Activated naive CD8-positive, alpha-beta T cell treated with anti-CD3 and anti-CD28 coated beads, Interleukin-2, amount 10 ng/mL, durations not matched to agents 7 days and 5 days (primary cell): ENCODE results near the gene EDN3. TPM values are rescaled to one million over a fixed set of nuclear protein-coding genes. Genes with fewer than 3 reads are reported as not detected.

ENCODE experiments used
- total RNA-seq, 2 experiments: library from RNA; stranded (reverse); gene quantifications; one replicate each; pipeline ENCODE4 v1.2.3, GENCODE V29; 2021

Gene EDN3
- total RNA-seq, 2 experiments from 2014 or later = 0.17 to 0.39 TPM

Other genes starting within 250 kb of the EDN3 start
- gene ZNF831, start 136.8 kb upstream of the EDN3 start, total RNA-seq = 10 to 100 TPM; 15.9 to 16.3 TPM